ENCODE data around the gene GSK3B. TPM values are rescaled to one million over a fixed set of nuclear protein-coding genes. Genes with fewer than 3 reads are reported as not detected.
"Not testable (repeated sequence)": the region's sequence is repeated elsewhere in the genome, so short reads cannot be mapped to it uniquely, and the experiment has no call there.

The GSK3B gene
- total RNA-seq, 1 donor from 2014 or later, result 65.4 TPM

DNA sequence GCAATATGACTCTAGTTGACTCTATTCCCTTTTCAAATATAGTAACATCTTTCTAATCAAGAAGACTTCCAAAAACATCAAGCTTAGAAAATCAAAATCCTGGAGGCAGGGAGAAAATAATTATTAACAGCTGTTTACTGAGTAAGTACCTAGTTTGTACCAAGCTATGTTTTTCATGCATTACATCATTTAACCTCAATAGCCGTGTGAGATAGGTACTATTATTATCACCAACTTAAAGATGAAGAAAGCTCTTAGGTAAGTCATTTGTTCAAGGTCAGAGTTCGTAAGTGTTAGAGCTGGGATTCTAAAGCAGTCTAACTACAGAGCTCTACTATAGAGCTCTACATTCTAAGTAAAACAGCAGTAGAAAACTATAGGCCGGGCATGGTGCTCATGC, 41.6 kb downstream of the GSK3B start:
- H3K27ac Mint-ChIP-seq, result no peak overlapping the region
- DNase-seq (ENCODE audit: low spot score in 2 of 2, unreplicated experiment in 2 of 2), result no peak
- H3K4me3 Mint-ChIP-seq, result no peak overlapping the region
- H3K9me3 Mint-ChIP-seq, result peaks cover 15% of the 10 kb centered on the region
- TF ChIP-seq, protein P1, sequence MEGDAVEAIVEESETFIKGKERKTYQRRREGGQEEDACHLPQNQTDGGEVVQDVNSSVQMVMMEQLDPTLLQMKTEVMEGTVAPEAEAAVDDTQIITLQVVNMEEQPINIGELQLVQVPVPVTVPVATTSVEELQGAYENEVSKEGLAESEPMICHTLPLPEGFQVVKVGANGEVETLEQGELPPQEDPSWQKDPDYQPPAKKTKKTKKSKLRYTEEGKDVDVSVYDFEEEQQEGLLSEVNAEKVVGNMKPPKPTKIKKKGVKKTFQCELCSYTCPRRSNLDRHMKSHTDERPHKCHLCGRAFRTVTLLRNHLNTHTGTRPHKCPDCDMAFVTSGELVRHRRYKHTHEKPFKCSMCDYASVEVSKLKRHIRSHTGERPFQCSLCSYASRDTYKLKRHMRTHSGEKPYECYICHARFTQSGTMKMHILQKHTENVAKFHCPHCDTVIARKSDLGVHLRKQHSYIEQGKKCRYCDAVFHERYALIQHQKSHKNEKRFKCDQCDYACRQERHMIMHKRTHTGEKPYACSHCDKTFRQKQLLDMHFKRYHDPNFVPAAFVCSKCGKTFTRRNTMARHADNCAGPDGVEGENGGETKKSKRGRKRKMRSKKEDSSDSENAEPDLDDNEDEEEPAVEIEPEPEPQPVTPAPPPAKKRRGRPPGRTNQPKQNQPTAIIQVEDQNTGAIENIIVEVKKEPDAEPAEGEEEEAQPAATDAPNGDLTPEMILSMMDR (IDR thresholded peaks at IDR 0.05; ENCODE audit: unreplicated experiment), result no peak
- H3K27me3 Mint-ChIP-seq (ENCODE audit: low read depth), result no peaks in the 10 kb centered on the region
- H3K4me1 Mint-ChIP-seq, result peaks cover 29% of the 10 kb centered on the region
- H3K36me3 Mint-ChIP-seq, result peaks cover 15% of the 10 kb centered on the region

DNA sequence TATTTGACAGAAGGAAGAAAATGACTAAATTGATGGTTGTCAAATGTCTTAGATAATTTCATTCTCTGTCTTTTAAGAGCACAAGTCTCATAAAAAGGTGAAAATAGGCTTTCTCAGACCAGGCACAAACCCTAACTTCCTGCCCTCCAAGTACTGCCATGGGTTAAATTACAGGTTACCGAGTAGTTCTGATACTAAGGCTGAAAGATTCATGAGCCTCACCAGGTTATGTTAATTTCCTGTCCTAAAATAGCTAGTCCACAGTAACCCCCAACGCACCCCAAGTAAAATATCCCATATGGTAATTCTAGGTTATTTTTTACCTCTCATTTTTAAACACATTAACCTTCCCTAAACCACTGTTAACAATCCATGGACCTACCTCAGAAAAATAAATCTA, 42.0 kb downstream of the GSK3B start:
- no peak for DNase-seq (ENCODE audit: low spot score in 2 of 2, unreplicated experiment in 2 of 2)
- Mint-ChIP-seq H3K27ac (no peak overlapping the region), H3K4me1 (peaks cover 29% of the 10 kb centered on the region)

DNA sequence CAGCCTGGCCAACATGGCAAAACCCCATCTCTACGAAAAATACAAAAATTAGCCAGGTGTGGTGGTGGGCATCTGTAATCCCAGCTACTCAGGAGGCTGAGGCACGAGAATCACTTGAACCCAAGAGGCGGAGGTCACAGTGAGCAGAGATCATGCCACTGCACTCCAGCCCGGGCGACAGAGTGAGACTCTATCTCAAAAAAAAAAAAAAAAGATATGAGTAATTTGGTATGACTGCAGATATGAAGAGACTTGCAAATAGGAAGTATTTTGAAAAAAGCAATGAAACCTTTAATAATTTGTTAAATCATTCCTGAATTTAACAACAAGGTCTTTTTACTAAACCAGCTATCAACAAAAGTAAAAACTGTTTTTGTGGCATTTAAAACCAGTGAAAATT, 42.7 kb downstream of the GSK3B start:
- peaks cover 23% of the 10 kb centered on the region for H3K9me3 Mint-ChIP-seq
- peaks cover 29% of the 10 kb centered on the region for H3K4me1 Mint-ChIP-seq
- H3K36me3 Mint-ChIP-seq, result peaks cover 20% of the 10 kb centered on the region
- not testable (repeated sequence) for H3K4me3 Mint-ChIP-seq; H3K27me3 Mint-ChIP-seq (ENCODE audit: low read depth); DNase-seq (ENCODE audit: low spot score in 2 of 2, unreplicated experiment in 2 of 2); H3K27ac Mint-ChIP-seq

More for the DNA sequence above, 42.0 kb downstream of the GSK3B start:
- Mint-ChIP-seq H3K4me3 (no peak overlapping the region), H3K36me3 (peaks cover 18% of the 10 kb centered on the region), H3K27me3 (ENCODE audit: low read depth) (no peaks in the 10 kb centered on the region), H3K9me3 (peaks cover 18% of the 10 kb centered on the region)
- TF ChIP-seq, protein P1 (IDR thresholded peaks at IDR 0.05; ENCODE audit: unreplicated experiment), result no peak

DNA sequence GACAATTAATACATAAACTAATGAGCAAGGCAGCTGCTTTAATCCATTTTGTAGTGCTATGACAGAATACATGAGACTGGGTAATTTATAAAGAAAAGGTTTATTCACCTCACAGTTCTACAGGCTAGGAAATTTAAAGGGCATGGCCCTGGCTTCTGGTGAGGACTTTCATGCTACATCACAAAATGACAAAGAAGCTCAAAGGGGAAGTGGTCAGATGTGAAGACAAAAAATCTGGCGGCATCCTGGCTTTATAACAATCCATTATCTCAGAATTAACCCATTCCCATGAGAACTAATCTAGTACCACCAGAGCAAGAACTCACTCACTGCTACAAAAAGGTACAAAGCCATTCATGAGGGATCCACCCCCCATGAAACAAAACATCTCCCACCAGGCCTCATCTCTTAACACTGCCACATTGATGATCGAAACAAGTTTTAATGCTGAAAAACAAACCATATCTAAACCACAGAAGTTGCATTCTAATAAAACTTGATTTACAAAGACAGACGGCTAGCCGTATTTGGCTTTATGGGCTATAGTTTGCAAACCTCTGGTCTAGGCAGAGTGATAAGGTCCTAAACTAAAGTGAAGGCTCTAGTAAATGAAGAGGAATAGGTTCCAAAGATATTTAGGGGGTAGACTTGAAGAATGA, 44.2 kb downstream of the GSK3B start:
- TF ChIP-seq, protein P1 (IDR thresholded peaks at IDR 0.05; ENCODE audit: unreplicated experiment), result no peak
- no peaks in the 10 kb centered on the region for H3K27me3 Mint-ChIP-seq (ENCODE audit: low read depth)
- DNase-seq (ENCODE audit: low spot score in 2 of 2, unreplicated experiment in 2 of 2), result no peak
- H3K36me3 Mint-ChIP-seq, result peaks cover 28% of the 10 kb centered on the region
- H3K9me3 Mint-ChIP-seq, result peaks cover 32% of the 10 kb centered on the region
- no peak overlapping the region for H3K4me3 Mint-ChIP-seq
- no peak overlapping the region for H3K27ac Mint-ChIP-seq
- H3K4me1 Mint-ChIP-seq, result peaks cover 29% of the 10 kb centered on the region

DNA sequence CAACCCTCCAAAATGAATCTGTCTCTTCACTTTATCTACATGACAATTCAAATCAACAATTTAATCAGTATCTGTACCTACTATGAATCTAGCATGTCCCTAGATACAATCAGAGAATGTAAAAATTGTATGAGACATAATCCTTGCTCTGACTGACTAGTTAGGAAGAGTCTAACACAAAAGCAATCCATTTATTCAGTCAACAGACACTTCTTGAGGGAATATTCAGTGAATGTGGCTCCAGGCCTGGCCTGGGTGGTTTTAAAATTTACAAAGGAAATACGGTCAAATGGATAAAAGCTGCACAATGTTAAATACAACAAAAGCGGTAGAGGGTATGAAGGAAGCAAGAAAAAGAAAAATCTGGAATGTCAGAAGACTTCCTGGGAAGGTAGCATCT, 45.2 kb downstream of the GSK3B start:
- H3K9me3 Mint-ChIP-seq, result peaks cover 30% of the 10 kb centered on the region
- peaks cover 29% of the 10 kb centered on the region for H3K4me1 Mint-ChIP-seq
- H3K4me3 Mint-ChIP-seq, result no peak overlapping the region
- no peak overlapping the region for H3K27ac Mint-ChIP-seq
- no peaks in the 10 kb centered on the region for H3K27me3 Mint-ChIP-seq (ENCODE audit: low read depth)
- no peak for DNase-seq (ENCODE audit: low spot score in 2 of 2, unreplicated experiment in 2 of 2)
- peaks cover 28% of the 10 kb centered on the region for H3K36me3 Mint-ChIP-seq
- TF ChIP-seq, protein P1 (IDR thresholded peaks at IDR 0.05; ENCODE audit: unreplicated experiment), result no peak

DNA sequence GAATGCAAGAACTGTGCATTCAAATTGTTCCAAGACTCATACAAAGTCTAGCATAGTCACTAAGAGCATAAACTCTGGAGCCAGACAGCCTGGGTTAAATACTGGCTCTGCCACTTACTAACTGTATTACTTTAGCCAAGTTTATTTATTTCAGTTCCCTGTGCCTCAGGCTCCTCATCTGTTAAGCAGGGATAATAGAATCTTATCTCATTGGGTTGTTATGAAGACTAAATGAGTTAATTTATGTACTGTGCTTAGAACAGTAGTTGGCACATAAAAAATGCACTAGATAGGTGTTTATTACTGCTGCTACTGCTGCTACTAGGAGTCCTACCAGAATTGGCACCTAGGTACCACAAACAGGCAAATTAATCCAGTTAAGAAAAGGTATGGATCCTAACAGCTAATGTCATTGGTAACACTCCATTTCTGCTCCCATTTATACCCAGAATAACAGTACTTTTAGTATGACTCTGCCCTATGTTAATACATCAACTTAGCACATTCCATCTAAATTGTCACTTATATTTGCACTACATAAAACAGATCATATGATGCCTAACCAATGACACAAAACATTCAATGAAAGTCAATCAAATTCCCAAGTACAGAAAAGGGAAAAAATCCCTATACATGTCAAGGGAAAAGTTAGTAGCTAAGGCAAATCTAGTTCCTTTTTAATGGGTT, 45.7 kb downstream of the GSK3B start:
- Mint-ChIP-seq H3K36me3 (peaks cover 30% of the 10 kb centered on the region), H3K9me3 (peaks cover 30% of the 10 kb centered on the region), H3K4me1 (peaks cover 29% of the 10 kb centered on the region), H3K27ac (no peak overlapping the region), H3K27me3 (ENCODE audit: low read depth) (no peaks in the 10 kb centered on the region), H3K4me3 (no peak overlapping the region)
- no peak for DNase-seq (ENCODE audit: low spot score in 2 of 2, unreplicated experiment in 2 of 2)
- TF ChIP-seq, protein P1 (IDR thresholded peaks at IDR 0.05; ENCODE audit: unreplicated experiment), result no peak
